ENCODE measurements around the gene DUSP8. TPM values are rescaled to one million over a fixed set of nuclear protein-coding genes. Genes with fewer than 3 reads are reported as not detected.

Gene DUSP8
- total and polyA plus RNA-seq, 2 of the 8 experiments (the other 6 are each of a cell fraction or from before 2014, with no cell fraction given), result 2.8 to 3.6 TPM

DNA sequence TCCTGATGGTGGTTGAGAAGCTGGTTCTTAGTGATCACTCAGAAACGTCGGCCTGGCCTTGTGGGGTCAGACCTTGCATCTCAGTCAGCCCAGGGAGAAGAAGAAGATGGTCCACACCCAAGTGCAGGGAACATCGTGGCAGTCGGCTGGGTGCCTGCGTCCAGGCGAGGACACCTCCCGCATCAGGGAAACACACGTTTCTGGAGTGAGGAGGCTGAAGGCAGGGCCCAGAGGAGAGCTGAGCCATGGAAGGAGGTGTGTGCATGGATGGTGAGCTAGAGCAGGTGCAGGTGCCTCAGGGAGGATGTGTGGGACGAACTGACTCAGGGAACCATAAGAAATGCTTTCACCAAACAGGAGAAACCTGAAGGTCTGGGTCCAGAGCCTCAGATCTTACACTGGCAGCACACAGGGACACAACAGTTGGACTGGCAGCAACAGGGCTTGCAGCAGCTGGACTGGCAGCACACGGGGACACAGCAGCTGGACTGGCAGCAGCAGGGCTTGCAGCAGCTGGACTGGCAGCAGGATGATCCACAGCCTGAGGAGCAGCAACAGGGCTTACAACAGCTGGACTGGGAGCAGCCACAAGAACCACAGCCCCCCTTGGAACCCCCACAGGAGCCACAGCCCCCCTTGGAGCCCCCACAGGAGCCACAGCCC, 25.4 kb upstream of the DUSP8 start (continued):
- TF ChIP-seq CEBPB (IDR thresholded peaks at IDR 0.05; ENCODE audit: low read depth, low read length) (no peak), EZH2 (IDR thresholded peaks at IDR 0.05; ENCODE audit: low read depth, low read length, severe bottlenecking) (no peak), ASH2L (IDR thresholded peaks at IDR 0.05; ENCODE audit: low read length) (no peak), TAF1 (IDR thresholded peaks at IDR 0.05; ENCODE audit: low read depth, low read length) (no peak), TAF7 (optimal IDR thresholded peaks at IDR 0.05; ENCODE audit: borderline replicate concordance, low read depth, low read length) (no peak), BRCA1 (IDR thresholded peaks at IDR 0.05; ENCODE audit: low read depth, low read length) (no peak), EP300 (IDR thresholded peaks at IDR 0.05; ENCODE audit: borderline replicate concordance in 1 of 2, low read depth in 2 of 2, low read length in 2 of 2) (no peak), POU5F1 (IDR thresholded peaks at IDR 0.05; ENCODE audit: low read depth, low read length) (no peak), CHD2 (IDR thresholded peaks at IDR 0.05; ENCODE audit: low read length) (no peak), ZNF274 (IDR thresholded peaks at IDR 0.05; ENCODE audit: borderline replicate concordance, extremely low read depth, low read length) (no peak), TCF12 (IDR thresholded peaks at IDR 0.05; ENCODE audit: low read depth, low read length) (no peak), CTBP2 (IDR thresholded peaks at IDR 0.05; ENCODE audit: borderline replicate concordance, insufficient read depth, insufficient read length, low read length) (no peak)
